Trophoblast cell (in vitro differentiated cells and primary cell): ENCODE measurements around the gene TTYH1.
A peak's percentile ranks its signal among the peaks of the same experiment; 100 is the strongest.

ENCODE experiments used
- DNase-seq, 2 donors: peaks; one replicate each; pipeline ENCODE4 v3.0.0-alpha.2; 2016
- H2AFZ ChIP-seq: 2 replicates; pipeline ENCODE4 v1.6.1; 2013; ENCODE audit warnings: low read length, moderate library complexity, mild to moderate bottlenecking; ENCODE audit not compliant: insufficient read depth, poor library complexity
- H2AK5ac ChIP-seq: 2 replicates; pipeline ENCODE4 v1.6.1; 2013; ENCODE audit warnings: mild to moderate bottlenecking, low read length
- H2BK120ac ChIP-seq: 2 replicates; pipeline ENCODE4 v1.6.1; 2013; ENCODE audit warnings: low read length, mild to moderate bottlenecking, moderate library complexity; ENCODE audit not compliant: insufficient read depth, poor library complexity
- H2BK12ac ChIP-seq: 2 replicates; pipeline ENCODE4 v1.6.1; 2013; ENCODE audit warnings: mild to moderate bottlenecking, low read length, moderate library complexity
- H2BK5ac ChIP-seq: 2 replicates; pipeline ENCODE4 v1.6.1; 2013; ENCODE audit warnings: low read length, low read depth, moderate library complexity, mild to moderate bottlenecking; ENCODE audit not compliant: poor library complexity
- H3K14ac ChIP-seq: 2 replicates; pipeline ENCODE4 v1.6.1; 2013; ENCODE audit warnings: mild to moderate bottlenecking, low read length
- H3K18ac ChIP-seq: 2 replicates; pipeline ENCODE4 v1.6.1; 2013; ENCODE audit warnings: mild to moderate bottlenecking, low read length
- H3K23ac ChIP-seq: 2 replicates; pipeline ENCODE4 v1.6.1; 2013; ENCODE audit warnings: low read length
- H3K27ac ChIP-seq: 2 replicates; pipeline ENCODE4 v1.5.1; 2013; ENCODE audit warnings: low read depth, mild to moderate bottlenecking, inconsistent platforms, low read length, moderate library complexity
- H3K27me3 ChIP-seq: 2 replicates; pipeline ENCODE4 v1.6.1; 2013; ENCODE audit warnings: inconsistent platforms, mild to moderate bottlenecking, low read length, moderate library complexity; ENCODE audit not compliant: insufficient read depth
- H3K36me3 ChIP-seq, 2 experiments: 1 replicate in 1 of 2; 2 replicates in 1 of 2; pipeline ENCODE4 v1.6.1; 2013; ENCODE audit warnings: low read length in 2 of 2, mild to moderate bottlenecking in 2 of 2, moderate library complexity in 1 of 2; ENCODE audit not compliant: insufficient read depth in 2 of 2, control insufficient read depth in 1 of 2
- H3K4ac ChIP-seq: 2 replicates; pipeline ENCODE4 v1.6.1; 2013; ENCODE audit warnings: low read depth, mild to moderate bottlenecking, low read length, moderate library complexity
- H3K4me1 ChIP-seq, 2 experiments: 1 replicate in 1 of 2; 2 replicates in 1 of 2; pipeline ENCODE4 v1.6.1; 2013; ENCODE audit warnings: low read length in 2 of 2, mild to moderate bottlenecking in 2 of 2, moderate library complexity in 1 of 2; ENCODE audit not compliant: insufficient read depth in 2 of 2, control insufficient read depth in 1 of 2
- H3K4me2 ChIP-seq: 2 replicates; pipeline ENCODE4 v1.6.1; 2013; ENCODE audit warnings: inconsistent platforms, mild to moderate bottlenecking, low read length, moderate library complexity
- H3K4me3 ChIP-seq: 2 replicates; pipeline ENCODE4 v1.5.1; 2013; ENCODE audit warnings: mild to moderate bottlenecking, low read depth, low read length, inconsistent platforms
- H3K79me1 ChIP-seq: one replicate; pipeline ENCODE4 v1.6.1; 2013; ENCODE audit warnings: low read length
- H3K79me2 ChIP-seq: 2 replicates; pipeline ENCODE4 v1.6.1; 2013; ENCODE audit warnings: low read length, mild to moderate bottlenecking; ENCODE audit not compliant: control insufficient read depth, insufficient read depth, poor library complexity
- H3K9ac ChIP-seq: 2 replicates; pipeline ENCODE4 v1.6.1; 2013; ENCODE audit warnings: mild to moderate bottlenecking, low read length
- H3K9me3 ChIP-seq: 2 replicates; pipeline ENCODE4 v1.6.1; 2013; ENCODE audit warnings: low read depth, mild to moderate bottlenecking, control low read depth, inconsistent platforms, low read length; ENCODE audit not compliant: insufficient read depth
- H4K12ac ChIP-seq: 2 replicates; pipeline ENCODE4 v1.6.1; 2013; ENCODE audit warnings: low read depth, mild to moderate bottlenecking, low read length, moderate library complexity
- H4K8ac ChIP-seq: 2 replicates; pipeline ENCODE4 v1.6.1; 2013; ENCODE audit warnings: low read depth, mild to moderate bottlenecking, low read length, moderate library complexity
- H4K91ac ChIP-seq: one replicate; pipeline ENCODE4 v1.6.1; 2013; ENCODE audit warnings: low read depth, mild to moderate bottlenecking, low read length, moderate library complexity
- WGBS: extraction: QIAGEN DNeasy Blood & Tissue Kit; methylation state at CpG from one replicate; pipeline ENCODE4 v1.1.7; 2013; ENCODE audit warnings: missing lambda C conversion rate; ENCODE audit not compliant: insufficient read length, insufficient coverage; ENCODE audit errors: extremely low coverage; 5-methylcytosine and 5-hydroxymethylcytosine counted together

Gene TTYH1

GRCh38 chr19:54460230-54461005 is 45.2 kb downstream of the TTYH1 start:
- no peak overlapping the region for H3K4ac ChIP-seq
- no peak overlapping the region for H4K8ac ChIP-seq
- no peak overlapping the region for H3K4me2 ChIP-seq

GRCh38 chr19:54461210-54461609 is 45.9 kb downstream of the TTYH1 start:
- Histone ChIP-seq H4K91ac (no peak overlapping the region), H4K8ac (no peak overlapping the region), H3K79me1 (peaks cover 15% of the 10 kb centered on the region), H3K36me3 (peaks cover 60 to 61% of the 10 kb centered on the region in 2 experiments), H3K4ac (no peak overlapping the region), H3K18ac (no peak overlapping the region), H3K79me2 (peaks cover 6% of the 10 kb centered on the region), H3K27me3 (no peaks in the 10 kb centered on the region), H3K4me3 (no peak overlapping the region), H3K4me2 (no peak overlapping the region), H3K27ac (no peak overlapping the region), H2BK120ac (no peak overlapping the region), H4K12ac (no peak overlapping the region), H2BK12ac (no peak overlapping the region), H3K23ac (no peak overlapping the region), H2AK5ac (no peak overlapping the region), H3K14ac (no peak overlapping the region), H3K4me1 (peaks cover 17 to 18% of the 10 kb centered on the region in 2 experiments), H2BK5ac (no peak overlapping the region), H3K9ac (no peak overlapping the region), H2AFZ (no peak overlapping the region), H3K9me3 (peaks cover 4% of the 10 kb centered on the region)
- no peak for DNase-seq
- no CpG with 5 or more reads among the region's 27 CpGs for WGBS

More at GRCh38 chr19:54460230-54461005, 45.2 kb downstream of the TTYH1 start:
- Histone ChIP-seq H2BK12ac (no peak overlapping the region), H3K36me3 (peaks cover 68 to 69% of the 10 kb centered on the region in 2 experiments), H3K9me3 (peaks cover 4% of the 10 kb centered on the region), H3K79me1 (peaks cover 15% of the 10 kb centered on the region), H4K91ac (no peak overlapping the region), H2BK5ac (no peak overlapping the region), H3K9ac (no peak overlapping the region), H3K4me3 (no peak overlapping the region), H3K18ac (no peak overlapping the region), H3K27ac (no peak overlapping the region), H2AFZ (no peak overlapping the region), H2BK120ac (no peak overlapping the region), H3K23ac (no peak overlapping the region), H3K4me1 (peaks cover 17 to 18% of the 10 kb centered on the region in 2 experiments), H4K12ac (peak overlapping the region; percentile 39), H2AK5ac (no peak overlapping the region), H3K14ac (no peak overlapping the region), H3K79me2 (peaks cover 6% of the 10 kb centered on the region), H3K27me3 (no peaks in the 10 kb centered on the region)
- WGBS, result no CpG with 5 or more reads among the region's 39 CpGs
- no peak for DNase-seq

GRCh38 chr19:54461613-54462012 is 46.3 kb downstream of the TTYH1 start:
- no peaks in the 10 kb centered on the region for H3K27me3 ChIP-seq
- no peak overlapping the region for H3K14ac ChIP-seq
- H4K91ac ChIP-seq, result no peak overlapping the region
- no peak overlapping the region for H3K4me3 ChIP-seq
- H3K4me2 ChIP-seq, result no peak overlapping the region
- no peak overlapping the region for H3K23ac ChIP-seq
- H3K18ac ChIP-seq, result no peak overlapping the region
- peaks cover 56 to 57% of the 10 kb centered on the region in 2 experiments for H3K36me3 ChIP-seq
- no peak overlapping the region for H4K12ac ChIP-seq
- whole genome bisulfite sequencing, result no CpG with 5 or more reads among the region's 3 CpGs
- no peak for DNase-seq
- H3K4me1 ChIP-seq, result peaks cover 17 to 18% of the 10 kb centered on the region in 2 experiments
- H2BK12ac ChIP-seq, result no peak overlapping the region
- peaks cover 4% of the 10 kb centered on the region for H3K9me3 ChIP-seq
- H3K4ac ChIP-seq, result no peak overlapping the region
- no peak overlapping the region for H2BK120ac ChIP-seq
- H2AK5ac ChIP-seq, result no peak overlapping the region
- H2AFZ ChIP-seq, result no peak overlapping the region
- H2BK5ac ChIP-seq, result no peak overlapping the region
- H3K79me2 ChIP-seq, result peaks cover 6% of the 10 kb centered on the region
- H3K79me1 ChIP-seq, result peaks cover 15% of the 10 kb centered on the region
- no peak overlapping the region for H3K9ac ChIP-seq
- H3K27ac ChIP-seq, result no peak overlapping the region
- H4K8ac ChIP-seq, result no peak overlapping the region

- Histone ChIP-seq H3K4me3 (no peak overlapping the region), H3K79me2 (peaks cover 6% of the 10 kb centered on the region), H4K91ac (peak overlapping the region; percentile 71), H3K9me3 (peaks cover 4% of the 10 kb centered on the region), H2AK5ac (no peak overlapping the region), H3K4ac (no peak overlapping the region), H2BK120ac (no peak overlapping the region), H3K23ac (no peak overlapping the region), H4K12ac (peak overlapping the region; percentile 9), H2BK5ac (no peak overlapping the region), H4K8ac (peak overlapping the region; percentile 43), H2AFZ (no peak overlapping the region), H3K9ac (no peak overlapping the region), H3K79me1 (peaks cover 15% of the 10 kb centered on the region), H3K36me3 (peaks cover 51% of the 10 kb centered on the region in 2 experiments), H3K18ac (no peak overlapping the region), H3K4me2 (no peak overlapping the region), H3K14ac (no peak overlapping the region), H3K27ac (no peak overlapping the region), H3K27me3 (no peaks in the 10 kb centered on the region), H3K4me1 (peaks cover 17 to 18% of the 10 kb centered on the region in 2 experiments), H2BK12ac (no peak overlapping the region)
- WGBS, result no CpG with 5 or more reads among the region's 15 CpGs
- peak; percentile 11 to 21 for DNase-seq
Measured at GRCh38 chr19:54462047-54462654, 46.9 kb downstream of the TTYH1 start.
